Endodermal cell (in vitro differentiated cells): ENCODE data around the gene IL20. TPM values are rescaled to one million over a fixed set of nuclear protein-coding genes. Genes with fewer than 3 reads are reported as not detected.

Experiments used
- DNase-seq: peaks from one replicate; pipeline ENCODE4 v3.0.0-alpha.2; 2017
- H3K27ac ChIP-seq: 2 replicates; pipeline ENCODE4 v1.5.1; 2013; ENCODE audit warnings: mild to moderate bottlenecking, low read depth, low read length, moderate library complexity
- H3K27me3 ChIP-seq: 2 replicates; pipeline ENCODE4 v1.6.1; 2013; ENCODE audit warnings: mild to moderate bottlenecking, low read length, moderate library complexity; ENCODE audit not compliant: insufficient read depth, control insufficient read depth, poor library complexity, severe bottlenecking
- H3K36me3 ChIP-seq: 2 replicates; pipeline ENCODE4 v1.7.0; 2013; ENCODE audit warnings: mild to moderate bottlenecking, low read length, moderate library complexity; ENCODE audit not compliant: control insufficient read depth, insufficient read depth
- H3K4me1 ChIP-seq: one replicate; pipeline ENCODE4 v1.7.0; 2013; ENCODE audit warnings: low read length; ENCODE audit not compliant: control insufficient read depth, insufficient read depth
- H3K4me3 ChIP-seq: 2 replicates; pipeline ENCODE4 v1.5.1; 2013; ENCODE audit warnings: mild to moderate bottlenecking, low read length, moderate library complexity
- H3K9ac ChIP-seq: 2 replicates; pipeline ENCODE4 v1.6.1; 2013; ENCODE audit warnings: mild to moderate bottlenecking, low read length, moderate library complexity; ENCODE audit not compliant: poor library complexity, severe bottlenecking; ENCODE audit errors: extremely low read depth
- H3K9me3 ChIP-seq: 2 replicates; pipeline ENCODE4 v1.6.1; 2013; ENCODE audit warnings: mild to moderate bottlenecking, low read length, moderate library complexity; ENCODE audit not compliant: control insufficient read depth
- H3K27ac Mint-ChIP-seq: 2 replicates; pipeline ENCODE4 v1.8.0; 2020; ENCODE audit warnings: mixed read lengths
- H3K27me3 Mint-ChIP-seq: 2 replicates; pipeline ENCODE4 v1.8.0; 2021; ENCODE audit warnings: mild to moderate bottlenecking, mixed read lengths; ENCODE audit not compliant: insufficient read depth
- H3K36me3 Mint-ChIP-seq: 2 replicates; pipeline ENCODE4 v1.8.0; 2020; ENCODE audit warnings: low read depth, mixed read lengths
- H3K4me1 Mint-ChIP-seq: 2 replicates; pipeline ENCODE4 v1.8.0; 2020; ENCODE audit warnings: mixed read lengths
- H3K4me3 Mint-ChIP-seq: 2 replicates; pipeline ENCODE4 v1.8.0; 2020; ENCODE audit warnings: mild to moderate bottlenecking, moderate library complexity, mixed read lengths
- H3K9me3 Mint-ChIP-seq: 2 replicates; pipeline ENCODE4 v1.8.0; 2020; ENCODE audit warnings: mild to moderate bottlenecking, mixed read lengths
- WGBS, 2 experiments: methylation state at CpG; one replicate each; pipeline versions ENCODE4 v1.1.5 to v1.1.7; 2013; ENCODE audit warnings: missing lambda C conversion rate in 2 of 2, mixed read lengths in 1 of 2; ENCODE audit not compliant: insufficient coverage in 1 of 2, insufficient read length in 1 of 2; 5-methylcytosine and 5-hydroxymethylcytosine counted together
- total RNA-seq, 2 donors: library from RNA; stranded (reverse); fragmentation: NEBNext Ultra II Directional in 1 of 2; extraction: Animal tissue kit (Norgen Biotek cat#: 25700) in 1 of 2; gene quantifications; 2 replicates in 1 of 2; 3 replicates in 1 of 2; pipeline ENCODE4 v1.2.1, GENCODE V29; 2021
- TF ChIP-seq, protein P1 (sequence below): fragments of 200-600 bp; sonication (generic); conservative IDR thresholded peaks from 2 replicates; pipeline ENCODE4 v1.5.0; 2021; ENCODE audit warnings: antibody characterized with exemption, mild to moderate bottlenecking

IL20 gene
- total RNA-seq, 2 donors from 2014 or later = not detected

DNA sequence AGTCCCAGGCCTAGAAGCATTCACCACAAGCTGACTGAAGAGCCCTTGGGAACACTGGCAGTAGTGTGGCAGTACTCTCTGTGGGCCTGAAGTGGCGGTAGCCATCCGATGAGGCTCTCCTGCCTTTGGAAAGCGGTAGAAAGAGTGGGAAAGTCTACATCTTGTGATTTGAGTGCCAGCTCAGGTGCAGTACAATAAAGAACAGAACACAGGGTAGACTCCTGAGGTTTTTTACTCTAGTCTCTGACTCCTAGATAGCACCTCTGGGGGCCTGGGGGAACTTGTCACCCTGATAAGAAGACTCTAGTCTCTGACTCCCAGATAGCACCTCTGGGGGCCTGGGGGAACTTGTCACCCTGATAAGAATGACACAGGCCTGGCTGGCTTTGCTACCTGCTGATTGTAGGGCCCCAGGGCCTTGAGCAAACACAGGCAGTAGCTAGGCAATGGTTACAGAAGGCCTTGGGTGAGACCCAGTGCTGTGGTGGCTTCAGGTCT, 18.0 kb upstream of the IL20 start:
- Mint-ChIP-seq H3K27ac (no peak overlapping the region), H3K4me3 (no peak overlapping the region), H3K4me1 (peaks cover 5% of the 10 kb centered on the region), H3K9me3 (peaks cover 13% of the 10 kb centered on the region), H3K36me3 (no peaks in the 10 kb centered on the region), H3K27me3 (peaks cover 13% of the 10 kb centered on the region)
- no peak overlapping the region for H3K9ac ChIP-seq
- H3K9me3 ChIP-seq = peaks cover 13% of the 10 kb centered on the region
- no peaks in the 10 kb centered on the region for H3K4me1 ChIP-seq
- H3K36me3 ChIP-seq = no peaks in the 10 kb centered on the region
- no peaks in the 10 kb centered on the region for H3K27me3 ChIP-seq
- 94 to 100% methylated on average over 3 of the region's 3 CpGs for WGBS, 2 experiments
- no peak for DNase-seq
- no peak overlapping the region for H3K27ac ChIP-seq
- TF ChIP-seq, protein P1, sequence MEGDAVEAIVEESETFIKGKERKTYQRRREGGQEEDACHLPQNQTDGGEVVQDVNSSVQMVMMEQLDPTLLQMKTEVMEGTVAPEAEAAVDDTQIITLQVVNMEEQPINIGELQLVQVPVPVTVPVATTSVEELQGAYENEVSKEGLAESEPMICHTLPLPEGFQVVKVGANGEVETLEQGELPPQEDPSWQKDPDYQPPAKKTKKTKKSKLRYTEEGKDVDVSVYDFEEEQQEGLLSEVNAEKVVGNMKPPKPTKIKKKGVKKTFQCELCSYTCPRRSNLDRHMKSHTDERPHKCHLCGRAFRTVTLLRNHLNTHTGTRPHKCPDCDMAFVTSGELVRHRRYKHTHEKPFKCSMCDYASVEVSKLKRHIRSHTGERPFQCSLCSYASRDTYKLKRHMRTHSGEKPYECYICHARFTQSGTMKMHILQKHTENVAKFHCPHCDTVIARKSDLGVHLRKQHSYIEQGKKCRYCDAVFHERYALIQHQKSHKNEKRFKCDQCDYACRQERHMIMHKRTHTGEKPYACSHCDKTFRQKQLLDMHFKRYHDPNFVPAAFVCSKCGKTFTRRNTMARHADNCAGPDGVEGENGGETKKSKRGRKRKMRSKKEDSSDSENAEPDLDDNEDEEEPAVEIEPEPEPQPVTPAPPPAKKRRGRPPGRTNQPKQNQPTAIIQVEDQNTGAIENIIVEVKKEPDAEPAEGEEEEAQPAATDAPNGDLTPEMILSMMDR = no peak
- no peak overlapping the region for H3K4me3 ChIP-seq

DNA sequence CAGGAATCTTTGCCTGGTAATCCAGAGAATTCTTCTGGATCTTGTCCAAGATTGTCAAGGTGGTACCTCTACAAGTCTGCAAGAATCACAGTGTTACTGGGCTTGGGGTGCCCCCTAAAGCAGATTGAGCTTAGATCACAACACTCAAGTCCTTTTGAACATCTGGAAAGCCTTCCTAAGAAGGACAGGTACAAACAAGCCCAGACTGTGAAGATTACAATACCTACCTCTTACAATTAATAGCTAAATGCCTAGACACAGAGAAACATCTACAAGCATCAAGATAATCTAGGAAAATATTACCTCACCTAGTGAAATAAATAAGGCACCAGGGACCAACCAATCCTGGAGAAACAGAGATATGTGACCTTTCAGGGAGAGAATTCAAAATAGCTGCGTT, 17.5 kb upstream of the IL20 start:
- H3K4me3 Mint-ChIP-seq = no peak overlapping the region
- Histone ChIP-seq H3K36me3 (no peaks in the 10 kb centered on the region), H3K4me3 (no peak overlapping the region), H3K9ac (no peak overlapping the region), H3K27me3 (no peaks in the 10 kb centered on the region), H3K27ac (no peak overlapping the region), H3K9me3 (peaks cover 19% of the 10 kb centered on the region), H3K4me1 (no peaks in the 10 kb centered on the region)
- no peak for DNase-seq
- H3K27ac Mint-ChIP-seq = no peak overlapping the region
- peaks cover 5% of the 10 kb centered on the region for H3K4me1 Mint-ChIP-seq
- WGBS, 2 experiments = 88% methylated on average over 1 of the region's 1 CpG; no CpG with 5 or more reads in 1 of the 2 experiments
- no peaks in the 10 kb centered on the region for H3K36me3 Mint-ChIP-seq
- peaks cover 18% of the 10 kb centered on the region for H3K9me3 Mint-ChIP-seq
- peaks cover 13% of the 10 kb centered on the region for H3K27me3 Mint-ChIP-seq
- TF ChIP-seq, protein P1 = no peak

DNA sequence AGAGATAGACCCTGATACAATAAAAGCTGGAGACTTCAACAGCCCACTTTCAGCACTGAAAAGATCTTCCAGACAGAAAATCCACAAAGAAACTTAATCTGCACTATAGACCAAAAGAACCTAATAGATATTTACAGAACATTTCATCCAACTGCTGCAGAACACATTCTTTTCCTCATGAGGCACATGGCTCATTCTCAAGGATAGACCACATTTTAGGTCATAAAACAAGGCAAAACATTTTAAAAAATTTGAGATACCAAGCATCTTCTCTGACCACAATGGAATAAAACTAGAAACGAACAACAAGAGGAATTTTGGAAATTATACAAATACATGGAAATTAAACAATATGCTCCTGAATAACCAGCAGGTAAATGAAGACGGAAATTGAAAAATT, 15.0 kb upstream of the IL20 start:
- Mint-ChIP-seq H3K36me3 (no peaks in the 10 kb centered on the region), H3K27me3 (peaks cover 13% of the 10 kb centered on the region), H3K4me1 (peaks cover 5% of the 10 kb centered on the region), H3K27ac (no peak overlapping the region), H3K4me3 (no peak overlapping the region), H3K9me3 (peaks cover 21% of the 10 kb centered on the region)
- 88 to 100% methylated on average over 1 to 2 of the region's 2 CpGs for WGBS, 2 experiments
- H3K27ac ChIP-seq = no peak overlapping the region
- H3K27me3 ChIP-seq = no peaks in the 10 kb centered on the region
- no peaks in the 10 kb centered on the region for H3K4me1 ChIP-seq
- TF ChIP-seq, protein P1 = no peak
- H3K36me3 ChIP-seq = no peaks in the 10 kb centered on the region
- H3K9me3 ChIP-seq = peaks cover 25% of the 10 kb centered on the region
- no peak for DNase-seq
- H3K9ac ChIP-seq = no peak overlapping the region
- no peak overlapping the region for H3K4me3 ChIP-seq
